ENCODE results near the gene ICAM5.
A peak's percentile ranks its signal among the peaks of the same experiment; 100 is the strongest.
"Not testable (repeated sequence)": the region's sequence is repeated elsewhere in the genome, so short reads cannot be mapped to it uniquely, and the experiment has no call there.

Gene ICAM5

GRCh38 chr19:10289836-10290356, at the start of gene ICAM5:
Gene ICAM5, plus strand, starts transcription at chr19:10289952. Its CDS starts 92 bp downstream, at chr19:10290044.
- DNase-seq = peak; percentile 43 to 47

- not testable (repeated sequence) for DNase-seq
These were observed 47.8 kb upstream of the ICAM5 start for GRCh38 chr19:10241826-10242449.

- DNase-seq = no peak
These were observed 46.1 kb upstream of the ICAM5 start for GRCh38 chr19:10243606-10244005.

GRCh38 chr19:10245189-10245939, 44.4 kb upstream of the ICAM5 start:
- no peak for DNase-seq

- DNase-seq = no peak
These were observed 43.2 kb upstream of the ICAM5 start for GRCh38 chr19:10246511-10246910.

- peak; percentile 96 to 99 for DNase-seq
These were observed 37.7 kb upstream of the ICAM5 start, which contains the start of gene MRPL4 for GRCh38 chr19:10251792-10252694. Gene MRPL4, plus strand, starts transcription at chr19:10252214. Its CDS starts 40 bp downstream, at chr19:10252254.

- DNase-seq = no peak
These were observed 37.0 kb upstream of the ICAM5 start for GRCh38 chr19:10252707-10253106.

- no peak for DNase-seq
These were observed 35.5 kb upstream of the ICAM5 start for GRCh38 chr19:10254244-10254643.

GRCh38 chr19:10255358-10255757, 34.4 kb upstream of the ICAM5 start:
- no peak for DNase-seq

GRCh38 chr19:10256551-10256950, 33.2 kb upstream of the ICAM5 start:
- no peak for DNase-seq

GRCh38 chr19:10256970-10257615, 32.7 kb upstream of the ICAM5 start:
- DNase-seq = no peak

GRCh38 chr19:10258080-10258710, 31.6 kb upstream of the ICAM5 start:
- no peak for DNase-seq

GRCh38 chr19:10259162-10259905, 30.4 kb upstream of the ICAM5 start:
- DNase-seq = peak; percentile 73 to 86

GRCh38 chr19:10260141-10260584, 29.6 kb upstream of the ICAM5 start:
- DNase-seq = no peak

GRCh38 chr19:10262771-10263170, 27.0 kb upstream of the ICAM5 start:
- DNase-seq = no peak

GRCh38 chr19:10266706-10267105, 23.0 kb upstream of the ICAM5 start:
- DNase-seq = no peak

GRCh38 chr19:10268071-10268470, 21.7 kb upstream of the ICAM5 start:
- DNase-seq = no peak

GRCh38 chr19:10269333-10270179, 20.2 kb upstream of the ICAM5 start:
- DNase-seq = peak; percentile 66 to 67

GRCh38 chr19:10270180-10270615, 19.6 kb upstream of the ICAM5 start:
- no peak for DNase-seq

All from NCI-H2081 (cell line).